K562 (cell line): ENCODE data around the gene MAPK8IP2.

Source experiments
- JUND ChIP-seq, 2 experiments: IDR thresholded peaks; 2 replicates in 1 of 2; 3 replicates in 1 of 2; pipeline ENCODE4 v1.6.1; 2011; ENCODE audit warnings: borderline replicate concordance in 2 of 2, low read depth in 2 of 2, low read length in 2 of 2, improper control_type of control experiment in 1 of 2, missing biosample characterization in 1 of 2, missing genetic modification characterization in 1 of 2, missing genetic modification reagents in 1 of 2
- RFX5 ChIP-seq: IDR thresholded peaks from 2 replicates; pipeline ENCODE4 v1.6.1; 2011; ENCODE audit warnings: low read depth, mild to moderate bottlenecking, improper control_type of control experiment, low read length
- TAF1 ChIP-seq: IDR thresholded peaks from 2 replicates; pipeline ENCODE4 v1.6.1; 2011; ENCODE audit warnings: mild to moderate bottlenecking, low read length, moderate library complexity; ENCODE audit not compliant: insufficient read depth, control insufficient read depth, severe bottlenecking; ENCODE audit errors: extremely low read depth

DNA sequence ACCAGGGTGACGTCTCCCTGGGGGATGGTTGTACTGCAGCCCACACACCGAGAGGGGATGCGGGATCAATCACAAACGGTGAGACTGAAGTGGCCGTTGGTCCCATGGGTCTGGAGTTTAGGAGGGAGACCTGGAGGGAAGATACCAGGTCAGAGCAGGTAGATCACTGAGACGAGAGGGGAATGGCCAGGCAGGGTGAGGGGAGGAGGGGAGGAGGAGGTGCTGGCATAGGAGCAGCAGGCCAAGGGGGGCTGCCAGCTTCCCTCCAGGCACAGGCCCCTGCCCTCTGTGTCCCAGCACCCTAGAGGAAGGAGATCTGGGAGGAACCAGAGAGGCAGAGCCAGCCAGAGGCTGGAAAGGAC is 7.0 kb downstream of the MAPK8IP2 start:
- TF ChIP-seq JUND (IDR thresholded peaks at IDR 0.05; ENCODE audit: borderline replicate concordance, low read depth, low read length): no peak
- TF ChIP-seq JUND (tag; IDR thresholded peaks at IDR 0.05; ENCODE audit: borderline replicate concordance, low read depth, low read length): no peak
- TF ChIP-seq TAF1: no peak
- no peak for TF ChIP-seq RFX5
